IPS-NIHi7 (cell line): ENCODE data around the gene PDE6D.

Experiments
- DNase-seq: peaks from one replicate; pipeline ENCODE4 v3.0.0; 2012; ENCODE audit warnings: mixed read lengths; ENCODE audit errors: extremely low spot score

PDE6D gene

GRCh38 chr2:231780909-231781797 is at the start of gene PDE6D:
TSS of gene PDE6D (minus strand) at chr2:231781282. CDS start at chr2:231781114, 168 bp downstream.
- peak; percentile 98 for DNase-seq

GRCh38 chr2:231821908-231822307 is 40.8 kb upstream of the PDE6D start:
- DNase-seq: no peak

GRCh38 chr2:231820786-231821303 is 39.8 kb upstream of the PDE6D start:
- DNase-seq: no peak

DNA sequence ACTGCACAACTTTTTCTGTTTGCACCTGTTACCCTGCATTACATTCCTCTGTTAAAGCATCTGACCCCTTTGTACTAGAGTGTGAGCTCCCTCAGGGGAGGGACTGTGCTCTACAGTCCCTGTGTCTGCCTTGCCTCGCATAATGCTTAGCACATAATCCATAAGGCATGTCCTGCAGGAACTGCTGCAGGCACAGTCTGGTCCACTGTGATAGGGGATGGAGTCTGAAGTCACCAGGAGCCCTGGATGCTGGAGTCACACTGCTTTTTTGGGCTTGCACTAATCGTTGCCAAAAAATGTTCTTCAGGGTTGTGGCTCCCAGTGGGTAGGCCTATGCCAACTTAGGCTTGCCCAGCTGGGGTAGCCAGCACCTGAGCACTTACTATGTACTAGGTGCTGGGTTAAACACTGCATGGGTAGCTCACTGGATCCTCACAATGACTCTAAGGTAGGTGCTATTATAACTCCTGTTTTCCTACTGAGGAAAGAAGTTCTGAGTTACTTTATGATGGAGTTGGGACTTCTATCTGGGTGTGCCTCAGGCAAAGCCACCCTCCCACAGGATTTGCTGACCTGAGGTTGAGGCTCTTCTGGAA is 38.5 kb upstream of the PDE6D start:
- DNase-seq: no peak

- no peak for DNase-seq
Observed at GRCh38 chr2:231816327-231817026, 35.4 kb upstream of the PDE6D start.

GRCh38 chr2:231810905-231811304 is 29.8 kb upstream of the PDE6D start:
- no peak for DNase-seq

GRCh38 chr2:231807020-231807419 is 25.9 kb upstream of the PDE6D start:
- DNase-seq: no peak

GRCh38 chr2:231803501-231804138 is 22.5 kb upstream of the PDE6D start:
- no peak for DNase-seq

- peak; percentile 53 for DNase-seq
Observed at GRCh38 chr2:231800493-231801091, 19.5 kb upstream of the PDE6D start.

DNA sequence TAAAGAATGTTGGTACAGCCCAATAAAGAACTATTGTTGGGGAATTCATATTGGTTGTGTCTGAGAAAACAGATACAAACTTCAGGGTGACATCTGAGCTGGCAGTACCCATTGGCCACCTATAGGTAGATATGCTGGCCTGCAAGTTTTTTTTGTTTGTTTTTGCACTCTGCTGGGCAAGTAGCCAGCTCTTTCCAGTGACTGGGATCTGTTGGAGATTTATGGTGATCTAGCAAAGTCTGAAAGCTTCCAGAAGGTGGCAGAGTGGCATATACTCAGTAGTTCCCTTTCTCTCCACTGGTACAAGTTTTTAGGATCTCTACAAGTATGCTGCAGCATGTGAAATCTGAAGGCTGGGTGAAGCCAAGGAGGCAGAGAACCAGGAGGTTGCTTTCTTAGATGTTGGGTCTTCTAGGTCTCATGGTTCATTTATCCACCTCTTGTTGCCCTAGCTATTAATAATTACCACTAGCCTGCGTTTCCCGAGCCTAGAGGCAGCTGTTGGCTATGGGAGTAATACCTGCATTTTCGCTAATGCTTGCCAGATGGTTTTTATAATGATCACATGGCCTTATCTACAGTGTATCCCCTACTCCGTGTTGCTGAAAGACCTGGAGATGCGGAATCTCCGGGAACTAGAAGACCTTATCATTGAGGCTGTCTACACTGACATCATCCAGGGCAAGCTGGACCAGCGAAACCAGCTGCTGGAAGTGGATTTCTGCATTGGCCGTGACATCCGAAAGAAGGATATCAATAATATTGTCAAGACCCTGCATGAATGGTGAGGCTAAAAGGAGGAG is 14.6 kb upstream of the PDE6D start:
- DNase-seq: no peak

GRCh38 chr2:231794383-231794782 is 13.3 kb upstream of the PDE6D start:
- DNase-seq: no peak

GRCh38 chr2:231791107-231791506 is 10.0 kb upstream of the PDE6D start:
- no peak for DNase-seq

DNA sequence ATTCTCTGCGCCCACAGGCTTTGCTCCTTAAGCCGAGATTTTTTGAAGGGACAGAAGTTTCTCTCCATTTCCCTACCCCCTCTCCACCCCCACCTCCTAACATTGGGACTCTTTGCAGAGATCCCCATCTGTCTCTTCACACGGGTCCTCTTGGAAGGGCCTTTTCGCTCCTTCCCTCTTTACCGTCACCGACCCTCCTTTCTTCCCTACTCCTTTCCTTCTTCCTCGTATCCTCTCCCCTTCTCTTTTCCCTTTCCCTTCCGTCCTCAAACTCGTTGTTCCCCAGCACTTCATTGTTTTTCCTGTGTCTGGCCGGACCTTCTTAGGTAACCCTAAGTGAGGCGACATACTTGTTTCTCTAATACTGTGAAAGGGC is 5.8 kb upstream of the PDE6D start:
- no peak for DNase-seq

- DNase-seq: peak; percentile 90
Observed at GRCh38 chr2:231786177-231786916, 5.3 kb upstream of the PDE6D start, which contains the start of gene COPS7B. TSS of gene COPS7B (plus strand) at chr2:231786445. CDS start at chr2:231788571, 2,126 bp downstream.

GRCh38 chr2:231785822-231786176 is 4.7 kb upstream of the PDE6D start:
- DNase-seq: no peak

GRCh38 chr2:231785413-231785812 is 4.3 kb upstream of the PDE6D start:
- DNase-seq: no peak

- DNase-seq: no peak
Observed at GRCh38 chr2:231781798-231782726, 980 bp upstream of the PDE6D start.

- peak; percentile 74 for DNase-seq
Observed at GRCh38 chr2:231780123-231780908, 766 bp downstream of the PDE6D start.
